GM12872 (cell line): ENCODE data around the gene SCGB1D1.

Source experiments
- CTCF ChIP-seq: IDR thresholded peaks from 3 replicates; pipeline ENCODE4 v1.5.1; 2011; ENCODE audit warnings: low read depth, mild to moderate bottlenecking, low read length, moderate library complexity; ENCODE audit not compliant: insufficient read depth

The SCGB1D1 gene

GRCh38 chr11:62151737-62152102, 38.3 kb upstream of the SCGB1D1 start:
- no peak for TF ChIP-seq CTCF

GRCh38 chr11:62152245-62153086, 37.5 kb upstream of the SCGB1D1 start:
- no peak for TF ChIP-seq CTCF

- TF ChIP-seq CTCF = no peak
These were observed 37.0 kb upstream of the SCGB1D1 start for GRCh38 chr11:62153087-62153395.

- no peak for TF ChIP-seq CTCF
These were observed 36.4 kb upstream of the SCGB1D1 start for GRCh38 chr11:62153617-62154016.

GRCh38 chr11:62157603-62158002, 32.4 kb upstream of the SCGB1D1 start:
- TF ChIP-seq CTCF = no peak

GRCh38 chr11:62166371-62166770, 23.6 kb upstream of the SCGB1D1 start:
- no peak for TF ChIP-seq CTCF

GRCh38 chr11:62169448-62169847, 20.6 kb upstream of the SCGB1D1 start:
- TF ChIP-seq CTCF = no peak
